Measurements from ENCODE around the gene ARGLU1.

ARGLU1 gene

GRCh38 chr13:106498158-106498557 is 69.8 kb downstream of the ARGLU1 start:
- no peak for DNase-seq

- DNase-seq, result no peak
These were observed 70.9 kb downstream of the ARGLU1 start for GRCh38 chr13:106497079-106497478.

GRCh38 chr13:106496072-106496997 is 71.6 kb downstream of the ARGLU1 start:
- DNase-seq, result no peak

GRCh38 chr13:106494936-106495335 is 73.0 kb downstream of the ARGLU1 start:
- DNase-seq, result no peak

- DNase-seq, result no peak
These were observed 73.4 kb downstream of the ARGLU1 start for GRCh38 chr13:106494506-106494905.

- DNase-seq, result no peak
These were observed 74.3 kb downstream of the ARGLU1 start for GRCh38 chr13:106493533-106494220.

GRCh38 chr13:106492588-106493475 is 75.1 kb downstream of the ARGLU1 start:
- no peak for DNase-seq

- DNase-seq, result no peak
These were observed 75.9 kb downstream of the ARGLU1 start for GRCh38 chr13:106491928-106492587.

Data from cerebellar nuclear complex (tissue), 1 donor.